Sigmoid colon (tissue), 7 donors: ENCODE measurements around the gene PLEKHA6. TPM values are rescaled to one million over a fixed set of nuclear protein-coding genes. Genes with fewer than 3 reads are reported as not detected.
A peak's percentile ranks its signal among the peaks of the same experiment; 100 is the strongest.

Experiments
- DNase-seq: peaks from one replicate; pipeline ENCODE4 v3.0.0-alpha.2; 2019
- H3K27ac ChIP-seq, 4 donors: fragments of 200-600 bp; sonication (generic); one replicate each; pipeline ENCODE4 v1.5.1; 2016 to 2019; ENCODE audit warnings: mild to moderate bottlenecking in 1 of 4
- H3K27me3 ChIP-seq, 3 donors: fragments of 200-600 bp; sonication (generic); one replicate each; pipeline ENCODE4 v1.5.1; 2019; ENCODE audit warnings: mild to moderate bottlenecking in 1 of 3
- H3K36me3 ChIP-seq, 4 donors: fragments of 200-600 bp; sonication (generic); one replicate each; pipeline ENCODE4 v1.5.1; 2016 to 2019
- H3K4me1 ChIP-seq, 4 donors: fragments of 200-600 bp; sonication (generic); one replicate each; pipeline ENCODE4 v1.5.1; 2017 to 2019
- H3K4me3 ChIP-seq, 4 donors: fragments of 200-600 bp; sonication (generic); one replicate each; pipeline ENCODE4 v1.5.1; 2017 to 2019; ENCODE audit warnings: mild to moderate bottlenecking in 2 of 4, moderate library complexity in 1 of 4
- H3K9me3 ChIP-seq, 4 donors: fragments of 200-600 bp in 3 of 4; sonication (generic) in 3 of 4; one replicate each; pipeline versions ENCODE4 v1.5.1 to v1.6.1; 2013 to 2019
- EP300 ChIP-seq, 4 donors: sonication (generic); formaldehyde crosslinking; IDR thresholded peaks; one replicate each; pipeline ENCODE4 v1.6.1; 2017; ENCODE audit warnings: antibody characterized with exemption in 4 of 4
- POLR2A ChIP-seq, 2 donors: fragments of 450-650 bp; IDR thresholded peaks; one replicate each; pipeline ENCODE4 v1.6.1; 2016; ENCODE audit warnings: antibody characterized with exemption in 2 of 2, mild to moderate bottlenecking in 2 of 2, moderate library complexity in 2 of 2
- POLR2AphosphoS5 ChIP-seq, 4 donors: sonication (generic); formaldehyde crosslinking; IDR thresholded peaks; one replicate each; pipeline ENCODE4 v1.6.1; 2017; ENCODE audit warnings: antibody characterized with exemption in 4 of 4
- WGBS, 2 donors: extraction: QIAGEN DNeasy Blood & Tissue Kit; methylation state at CpG; one replicate each; pipeline ENCODE4 v1.1.7; 2013; 5-methylcytosine and 5-hydroxymethylcytosine counted together
- intact Hi-C: fragments of 100-400 bp; cut with DNase I; formaldehyde crosslinking; loops from one replicate; pipeline ENCODE4 v1.15.1; 2023
- polyA plus RNA-seq, 3 donors: library from polyadenylated mRNA; stranded (reverse); fragments of 200-250 nt; gene quantifications; one replicate each; pipeline ENCODE4 v1.2.3, GENCODE V29; 2013
- total RNA-seq, 4 donors: library from RNA; depleted of rRNA; stranded (reverse); fragments of >200 nt; gene quantifications; one replicate each; pipeline ENCODE4 v1.1.0, GENCODE V29; 2016
- TF ChIP-seq, protein P1 (sequence below), 4 experiments: fragments of 450-650 bp in 3 of 4; fragments of 200-600 bp in 1 of 4; IDR thresholded peaks; one replicate each; pipeline ENCODE4 v1.5.1; 2016 to 2019; ENCODE audit warnings: antibody characterized with exemption in 4 of 4, mild to moderate bottlenecking in 3 of 4, moderate library complexity in 2 of 4
- donor health status: healthy with polysubstance abuse.
- donor health status: Bipolar disorder and iron deficiency.
- donor health status: healthy.

The PLEKHA6 gene
- total and polyA plus RNA-seq, 7 donors: 5.6 to 58.7 (median 15.0) TPM

- H3K4me3 ChIP-seq: no peak overlapping the region
- peak; percentile 61 for DNase-seq
- peaks cover 0 to 18% (median 2%) of the 10 kb centered on the region in 4 donors for H3K4me1 ChIP-seq
- H3K27ac ChIP-seq: peak overlapping the region in 2 of 4 donors; percentile 18 to 25
- no peaks in the 10 kb centered on the region for H3K9me3 ChIP-seq
- 41 to 68% methylated on average over 7 of the region's 7 CpGs for WGBS, 2 donors
- H3K27me3 ChIP-seq: peaks cover 0 to 17% (median 0%) of the 10 kb centered on the region in 3 donors
- TF ChIP-seq POLR2AphosphoS5 (IDR thresholded peaks at IDR 0.05) (no peak), EP300 (IDR thresholded peaks at IDR 0.05) (no peak)
- intact Hi-C loops: loop anchor here (10.0 kb wide), 1 partner anchor 48 kb away; no protein-coding TSS in a partner anchor
- H3K36me3 ChIP-seq: no peaks in the 10 kb centered on the region
Measured at GRCh38 chr1:204296431-204296988, 63.2 kb downstream of the PLEKHA6 start.

DNA sequence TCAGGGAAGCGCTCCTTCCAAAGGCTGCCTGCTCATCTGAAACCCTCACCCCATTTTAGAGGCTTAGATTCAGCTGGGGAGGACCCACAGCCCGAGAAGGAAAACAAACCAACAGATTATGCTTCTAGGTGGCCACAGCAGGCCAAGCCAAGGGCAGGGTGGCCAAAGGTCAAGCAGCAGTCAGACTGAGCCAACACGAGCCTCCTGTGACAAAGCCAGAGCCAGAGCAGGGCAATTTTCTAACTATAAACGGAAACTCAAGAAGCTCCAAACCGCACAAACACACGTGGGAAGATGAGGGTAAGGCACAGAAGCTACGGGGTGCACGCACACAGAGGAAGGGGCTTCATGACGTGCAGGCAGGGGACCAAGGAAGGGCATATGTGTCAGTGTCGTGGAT, 64.1 kb downstream of the PLEKHA6 start:
- Histone ChIP-seq H3K4me1 (peaks cover 0 to 18% (median 2%) of the 10 kb centered on the region in 4 donors), H3K27me3 (peaks cover 0 to 22% (median 0%) of the 10 kb centered on the region in 3 donors), H3K4me3 (no peak overlapping the region), H3K27ac (peak overlapping the region in 2 of 4 donors; percentile 21 to 25), H3K9me3 (no peaks in the 10 kb centered on the region), H3K36me3 (no peaks in the 10 kb centered on the region)
- WGBS, 2 donors: 26 to 58% methylated on average over 10 of the region's 10 CpGs
- no peak for TF ChIP-seq POLR2AphosphoS5 (IDR thresholded peaks at IDR 0.05)
- no peak for TF ChIP-seq EP300 (IDR thresholded peaks at IDR 0.05)
- TF ChIP-seq POLR2A (IDR thresholded peaks at IDR 0.05): no peak
- TF ChIP-seq, protein P1, sequence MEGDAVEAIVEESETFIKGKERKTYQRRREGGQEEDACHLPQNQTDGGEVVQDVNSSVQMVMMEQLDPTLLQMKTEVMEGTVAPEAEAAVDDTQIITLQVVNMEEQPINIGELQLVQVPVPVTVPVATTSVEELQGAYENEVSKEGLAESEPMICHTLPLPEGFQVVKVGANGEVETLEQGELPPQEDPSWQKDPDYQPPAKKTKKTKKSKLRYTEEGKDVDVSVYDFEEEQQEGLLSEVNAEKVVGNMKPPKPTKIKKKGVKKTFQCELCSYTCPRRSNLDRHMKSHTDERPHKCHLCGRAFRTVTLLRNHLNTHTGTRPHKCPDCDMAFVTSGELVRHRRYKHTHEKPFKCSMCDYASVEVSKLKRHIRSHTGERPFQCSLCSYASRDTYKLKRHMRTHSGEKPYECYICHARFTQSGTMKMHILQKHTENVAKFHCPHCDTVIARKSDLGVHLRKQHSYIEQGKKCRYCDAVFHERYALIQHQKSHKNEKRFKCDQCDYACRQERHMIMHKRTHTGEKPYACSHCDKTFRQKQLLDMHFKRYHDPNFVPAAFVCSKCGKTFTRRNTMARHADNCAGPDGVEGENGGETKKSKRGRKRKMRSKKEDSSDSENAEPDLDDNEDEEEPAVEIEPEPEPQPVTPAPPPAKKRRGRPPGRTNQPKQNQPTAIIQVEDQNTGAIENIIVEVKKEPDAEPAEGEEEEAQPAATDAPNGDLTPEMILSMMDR (IDR thresholded peaks at IDR 0.05): no peak
- intact Hi-C loops: loop anchor here (10.0 kb wide), 1 partner anchor 49 kb away; no protein-coding TSS in a partner anchor
- no peak for DNase-seq

GRCh38 chr1:204294357-204294756, 65.4 kb downstream of the PLEKHA6 start:
- peaks cover 0 to 22% (median 0%) of the 10 kb centered on the region in 3 donors for H3K27me3 ChIP-seq
- peak overlapping the region; percentile 33 to 67 (median 44) for H3K27ac ChIP-seq
- H3K9me3 ChIP-seq: no peaks in the 10 kb centered on the region
- peak; percentile 89 for DNase-seq
- H3K36me3 ChIP-seq: no peaks in the 10 kb centered on the region
- intact Hi-C loops: loop anchor here (10.0 kb wide), 1 partner anchor 50 kb away; no protein-coding TSS in a partner anchor
- WGBS, 2 donors: 75 to 79% methylated on average over 5 of the region's 5 CpGs
- H3K4me3 ChIP-seq: no peak overlapping the region
- peaks cover 0 to 18% (median 2%) of the 10 kb centered on the region in 4 donors for H3K4me1 ChIP-seq
- no peak for TF ChIP-seq POLR2A (IDR thresholded peaks at IDR 0.05)
- TF ChIP-seq POLR2AphosphoS5 (IDR thresholded peaks at IDR 0.05): peak in 3 of 4 donors; percentile 17 to 53 (median 29)

GRCh38 chr1:204293605-204294337, 66.0 kb downstream of the PLEKHA6 start:
- no peaks in the 10 kb centered on the region for H3K9me3 ChIP-seq
- H3K4me3 ChIP-seq: no peak overlapping the region
- H3K27me3 ChIP-seq: peaks cover 0 to 22% (median 0%) of the 10 kb centered on the region in 3 donors
- 77 to 78% methylated on average over 7 of the region's 7 CpGs for WGBS, 2 donors
- H3K27ac ChIP-seq: peak overlapping the region; percentile 33 to 67 (median 44)
- no peaks in the 10 kb centered on the region for H3K36me3 ChIP-seq
- no peak for DNase-seq
- intact Hi-C loops: loop anchor here (10.0 kb wide), 1 partner anchor 51 kb away; no protein-coding TSS in a partner anchor
- no peak for TF ChIP-seq EP300 (IDR thresholded peaks at IDR 0.05)
- TF ChIP-seq POLR2AphosphoS5 (IDR thresholded peaks at IDR 0.05): peak in 2 of 4 donors; percentile 17 to 22
- H3K4me1 ChIP-seq: peaks cover 0 to 18% (median 2%) of the 10 kb centered on the region in 4 donors

GRCh38 chr1:204292740-204293139, 67.0 kb downstream of the PLEKHA6 start:
- Histone ChIP-seq H3K27ac (peak overlapping the region in 3 of 4 donors; percentile 40 to 67 (median 48)), H3K4me1 (peaks cover 0 to 26% (median 2%) of the 10 kb centered on the region in 4 donors)

More at GRCh38 chr1:204292740-204293139, 67.0 kb downstream of the PLEKHA6 start:
- DNase-seq: no peak
- TF ChIP-seq, protein P1 (IDR thresholded peaks at IDR 0.05): no peak
- TF ChIP-seq EP300 (IDR thresholded peaks at IDR 0.05) (no peak), POLR2A (IDR thresholded peaks at IDR 0.05) (no peak), POLR2AphosphoS5 (IDR thresholded peaks at IDR 0.05) (no peak)
- H3K36me3 ChIP-seq: no peaks in the 10 kb centered on the region
- H3K4me3 ChIP-seq: no peak overlapping the region
- intact Hi-C loops: loop anchor here (10.0 kb wide), 1 partner anchor 52 kb away; no protein-coding TSS in a partner anchor
- peaks cover 0 to 22% (median 0%) of the 10 kb centered on the region in 3 donors for H3K27me3 ChIP-seq
- no peaks in the 10 kb centered on the region for H3K9me3 ChIP-seq
- WGBS, 2 donors: 52 to 72% methylated on average over 5 of the region's 5 CpGs
